Adrenal gland (tissue), 5 donors: Measurements from ENCODE around the gene FBXO22.

ENCODE experiments used
- POLR2A ChIP-seq, 2 donors: fragments of 450-650 bp; IDR thresholded peaks; one replicate each; pipeline ENCODE4 v1.6.1; 2017; ENCODE audit warnings: antibody characterized with exemption in 2 of 2, mild to moderate bottlenecking in 2 of 2, moderate library complexity in 1 of 2
- TF ChIP-seq, protein P1 (sequence below), 6 experiments: fragments of 450-650 bp in 4 of 6; fragments of 200-600 bp in 2 of 6; sonication (generic) in 1 of 6; IDR thresholded peaks; 1 replicate in 5 of 6; 2 replicates in 1 of 6; pipeline versions ENCODE4 v1.5.1 to v1.8.0; 2016 to 2021; ENCODE audit warnings: antibody characterized with exemption in 6 of 6, mild to moderate bottlenecking in 2 of 6, moderate library complexity in 1 of 6
- donor health status: DM: no; HTN: no; CAD: no.

DNA sequence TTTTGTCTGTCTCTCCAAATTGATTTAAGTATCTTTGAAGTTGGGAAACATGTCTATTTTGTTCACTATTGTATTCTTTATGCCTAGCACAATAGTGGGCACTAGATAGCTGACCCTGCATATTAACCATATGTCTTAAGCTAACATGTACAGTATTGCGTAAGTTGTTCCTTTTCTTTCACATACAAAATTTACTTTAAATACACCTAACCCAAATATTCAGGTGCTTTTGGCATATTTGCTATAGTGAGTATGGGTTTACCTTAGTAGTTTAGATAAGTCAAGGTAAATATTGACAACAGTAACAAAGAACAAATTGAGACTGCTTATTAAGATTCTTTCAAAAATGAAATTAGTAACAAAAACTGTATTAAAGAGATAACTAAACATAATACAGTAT lies 57.7 kb downstream of the FBXO22 start:
- TF ChIP-seq, protein P1, sequence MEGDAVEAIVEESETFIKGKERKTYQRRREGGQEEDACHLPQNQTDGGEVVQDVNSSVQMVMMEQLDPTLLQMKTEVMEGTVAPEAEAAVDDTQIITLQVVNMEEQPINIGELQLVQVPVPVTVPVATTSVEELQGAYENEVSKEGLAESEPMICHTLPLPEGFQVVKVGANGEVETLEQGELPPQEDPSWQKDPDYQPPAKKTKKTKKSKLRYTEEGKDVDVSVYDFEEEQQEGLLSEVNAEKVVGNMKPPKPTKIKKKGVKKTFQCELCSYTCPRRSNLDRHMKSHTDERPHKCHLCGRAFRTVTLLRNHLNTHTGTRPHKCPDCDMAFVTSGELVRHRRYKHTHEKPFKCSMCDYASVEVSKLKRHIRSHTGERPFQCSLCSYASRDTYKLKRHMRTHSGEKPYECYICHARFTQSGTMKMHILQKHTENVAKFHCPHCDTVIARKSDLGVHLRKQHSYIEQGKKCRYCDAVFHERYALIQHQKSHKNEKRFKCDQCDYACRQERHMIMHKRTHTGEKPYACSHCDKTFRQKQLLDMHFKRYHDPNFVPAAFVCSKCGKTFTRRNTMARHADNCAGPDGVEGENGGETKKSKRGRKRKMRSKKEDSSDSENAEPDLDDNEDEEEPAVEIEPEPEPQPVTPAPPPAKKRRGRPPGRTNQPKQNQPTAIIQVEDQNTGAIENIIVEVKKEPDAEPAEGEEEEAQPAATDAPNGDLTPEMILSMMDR (IDR thresholded peaks at IDR 0.05), result no peak
- TF ChIP-seq POLR2A (IDR thresholded peaks at IDR 0.05), result no peak
